SK-N-SH (cell line): ENCODE measurements around the gene NTNG2. TPM values are rescaled to one million over a fixed set of nuclear protein-coding genes. Genes with fewer than 3 reads are reported as not detected.
A peak's percentile ranks its signal among the peaks of the same experiment; 100 is the strongest.

Experiments used
- CTCF ChIA-PET: fragments of 300-600, 350-600 bp; formaldehyde crosslinking; extraction: SDS; loops from one replicate; lab custom pipeline; 2021; lab: Yijun Ruan, JAX
- POLR2A ChIA-PET: fragments of 350-600 bp; sonication (Branson Sonifier 250); formaldehyde crosslinking; extraction: SDS; loops from one replicate; lab custom pipeline; 2020; ENCODE audit warnings: antibody characterized with exemption, inconsistent platforms; lab: Yijun Ruan, JAX
- DNase-seq: peaks from one replicate; pipeline ENCODE4 v3.0.0; 2012
- H2AFZ ChIP-seq: fragments of 200-600 bp; sonication (generic); 2 replicates; pipeline ENCODE4 v1.8.1; 2016; ENCODE audit warnings: antibody characterized with exemption, mild to moderate bottlenecking, low read depth
- H3F3A ChIP-seq: fragments of 200-600 bp; sonication (generic); replicated peaks from 2 replicates; pipeline ENCODE3; 2016; ENCODE audit warnings: antibody characterized with exemption, mild to moderate bottlenecking; ENCODE audit not compliant: insufficient read depth
- H3K27ac ChIP-seq, 2 experiments: fragments of 200-500 bp in 1 of 2; fragments of 200-600 bp in 1 of 2; sonication (Bioruptor generic) in 1 of 2; sonication (generic), shearing (Covaris generic) in 1 of 2; 2 replicates each; pipeline versions ENCODE4 v1.5.1 to v1.6.1; 2014 to 2016; ENCODE audit warnings: low read depth in 2 of 2, inconsistent platforms in 1 of 2, low read length in 1 of 2, mild to moderate bottlenecking in 1 of 2, mixed read lengths in 1 of 2
- H3K27me3 ChIP-seq: fragments of 200-600 bp; sonication (generic), shearing (Covaris generic); 2 replicates; pipeline ENCODE4 v1.6.1; 2016; ENCODE audit warnings: mixed run types; ENCODE audit not compliant: insufficient read depth
- H3K36me3 ChIP-seq, 2 experiments: fragments of 200-500 bp in 1 of 2; fragments of 200-600 bp in 1 of 2; sonication (Bioruptor generic) in 1 of 2; sonication (generic) in 1 of 2; replicated peaks in 1 of 2; 2 replicates each; pipeline versions ENCODE3 to v1.5.1; 2014 to 2016; ENCODE audit warnings: low read length in 1 of 2, mild to moderate bottlenecking in 1 of 2; ENCODE audit not compliant: insufficient read depth in 2 of 2, control insufficient read depth in 1 of 2
- H3K4me1 ChIP-seq, 2 experiments: fragments of 200-500 bp in 1 of 2; fragments of 200-600 bp in 1 of 2; sonication (Bioruptor generic) in 1 of 2; sonication (generic), shearing (Covaris generic) in 1 of 2; 2 replicates each; pipeline versions ENCODE4 v1.5.1 to v1.6.1; 2014 to 2016; ENCODE audit warnings: low read depth in 1 of 2, low read length in 1 of 2, mixed run types in 1 of 2; ENCODE audit not compliant: insufficient read depth in 2 of 2, control insufficient read depth in 1 of 2
- H3K4me2 ChIP-seq: fragments of 200-600 bp; sonication (generic), shearing (Covaris generic); 2 replicates; pipeline ENCODE4 v1.6.1; 2017; ENCODE audit warnings: mixed run types
- H3K4me3 ChIP-seq, 2 experiments: fragments of 200-500 bp in 1 of 2; fragments of 200-600 bp in 1 of 2; sonication (Bioruptor generic) in 1 of 2; sonication (generic), shearing (Covaris generic) in 1 of 2; 2 replicates each; pipeline versions ENCODE4 v1.5.1 to v1.8.1; 2014 to 2016; ENCODE audit warnings: low read depth in 2 of 2, inconsistent platforms in 1 of 2, low read length in 1 of 2, mild to moderate bottlenecking in 1 of 2, mixed read lengths in 1 of 2, moderate library complexity in 1 of 2
- H3K79me2 ChIP-seq: fragments of 200-600 bp; sonication (generic); 2 replicates; pipeline ENCODE4 v1.8.1; 2017; ENCODE audit warnings: mild to moderate bottlenecking; ENCODE audit not compliant: insufficient read depth
- H3K9ac ChIP-seq: fragments of 200-600 bp; sonication (generic); 2 replicates; pipeline ENCODE4 v1.6.1; 2017; ENCODE audit warnings: mixed run types
- H3K9me2 ChIP-seq: fragments of 200-600 bp; sonication (generic); 2 replicates; pipeline ENCODE4 v1.6.1; 2017; ENCODE audit warnings: mixed run types
- H3K9me3 ChIP-seq: fragments of 200-600 bp; sonication (generic); 2 replicates; pipeline ENCODE4 v1.6.1; 2017; ENCODE audit warnings: mixed run types, mild to moderate bottlenecking, moderate library complexity
- H4K20me1 ChIP-seq: fragments of 200-600 bp; sonication (generic); 2 replicates; pipeline ENCODE4 v1.6.1; 2017; ENCODE audit warnings: mild to moderate bottlenecking, mixed run types; ENCODE audit not compliant: insufficient read depth
- CHD2 ChIP-seq: fragments of 150-350 bp; IDR thresholded peaks from 2 replicates; pipeline ENCODE4 v1.6.1; 2018; ENCODE audit warnings: low read length; ENCODE audit not compliant: partially characterized antibody
- EZH2phosphoT487 ChIP-seq: fragments of 200-600 bp; sonication (generic); IDR thresholded peaks from 2 replicates; pipeline ENCODE4 v1.6.1; 2017; ENCODE audit warnings: low read depth, mixed run types, mild to moderate bottlenecking, antibody characterized with exemption, moderate library complexity, borderline replicate concordance
- FOSL2 ChIP-seq: IDR thresholded peaks from 2 replicates; pipeline ENCODE4 v1.4.0; 2012; ENCODE audit warnings: low read depth, mild to moderate bottlenecking, moderate library complexity, borderline replicate concordance
- FOXM1 ChIP-seq: IDR thresholded peaks from 2 replicates; pipeline ENCODE4 v1.4.0; 2012; ENCODE audit warnings: low read depth, mild to moderate bottlenecking
- GATA2 ChIP-seq: sonication (generic); formaldehyde crosslinking; IDR thresholded peaks from 2 replicates; pipeline ENCODE4 v1.5.0; 2020; ENCODE audit warnings: mild to moderate bottlenecking, missing genetic modification reagents
- JUND ChIP-seq: IDR thresholded peaks from 2 replicates; pipeline ENCODE4 v1.4.0; 2012
- MEF2A ChIP-seq: IDR thresholded peaks from 2 replicates; pipeline ENCODE4 v1.4.0; 2012; ENCODE audit warnings: low read depth, borderline replicate concordance
- NFIC ChIP-seq: IDR thresholded peaks from 2 replicates; pipeline ENCODE4 v1.4.0; 2012; ENCODE audit warnings: borderline replicate concordance
- NRF1 ChIP-seq: IDR thresholded peaks from 2 replicates; pipeline ENCODE4 v1.6.1; 2012; ENCODE audit warnings: low read depth, mild to moderate bottlenecking, low read length
- RXRA ChIP-seq: IDR thresholded peaks from 2 replicates; pipeline ENCODE4 v1.4.0; 2012; ENCODE audit warnings: low read depth, mild to moderate bottlenecking, borderline replicate concordance
- SMC3 ChIP-seq: IDR thresholded peaks from 2 replicates; pipeline ENCODE4 v1.6.1; 2012; ENCODE audit warnings: low read depth, low read length, improper control_type of control experiment
- TCF12 ChIP-seq: IDR thresholded peaks from 2 replicates; pipeline ENCODE4 v1.4.0; 2012
- TEAD4 ChIP-seq: IDR thresholded peaks from 2 replicates; pipeline ENCODE4 v1.4.0; 2012; ENCODE audit warnings: mild to moderate bottlenecking, borderline replicate concordance; ENCODE audit not compliant: insufficient read depth
- WGBS: methylation state at CpG from one replicate; pipeline ENCODE4 v1.1.6; 2017; ENCODE audit warnings: low lambda C conversion rate; 5-methylcytosine and 5-hydroxymethylcytosine counted together
- polyA plus RNA-seq, 3 experiments: library from polyadenylated mRNA; depleted of rRNA; stranded (reverse); fragments of >200 nt; gene quantifications; 2 replicates each; pipeline ENCODE4 v1.2.3, GENCODE V29; 2012
- TF ChIP-seq, protein P1 (sequence below): fragments of 200-600 bp; sonication (generic); IDR thresholded peaks from 2 replicates; pipeline ENCODE4 v1.6.1; 2017; ENCODE audit warnings: antibody characterized with exemption, mild to moderate bottlenecking, moderate library complexity
- TF ChIP-seq, protein P2 (sequence below): IDR thresholded peaks from 2 replicates; pipeline ENCODE4 v1.4.0; 2012; ENCODE audit warnings: low read depth, borderline replicate concordance
- TF ChIP-seq, protein P3 (sequence below): IDR thresholded peaks from 2 replicates; pipeline ENCODE4; 2012
- TF ChIP-seq, protein P4 (sequence below): fragments of 150-350 bp; IDR thresholded peaks from 2 replicates; pipeline ENCODE4 v1.6.1; 2017; ENCODE audit warnings: antibody characterized with exemption, low read length, low read depth, borderline replicate concordance

Gene NTNG2
- polyA plus RNA-seq, 1 of the 3 experiments (the other 2 are of a cell fraction), result 6.1 TPM

DNA sequence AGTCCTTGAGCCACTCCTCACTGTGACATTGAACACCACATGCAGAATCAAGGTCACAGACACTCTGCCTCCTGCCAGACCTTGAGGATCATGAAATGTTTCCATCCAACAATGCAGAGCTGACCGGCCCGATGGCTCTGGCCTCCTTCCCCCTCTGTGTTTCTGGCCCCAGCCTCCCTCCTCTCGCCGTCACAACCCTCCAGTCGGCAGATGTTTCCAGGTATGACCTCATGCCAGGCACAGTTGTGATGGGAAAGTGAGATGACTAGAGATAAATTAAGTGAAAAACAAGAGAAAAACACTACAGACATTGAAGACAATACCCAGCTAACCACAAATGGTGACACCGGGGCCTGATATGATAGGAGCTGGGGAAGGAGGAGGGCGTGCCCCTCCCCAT lies 9.8 kb downstream of the NTNG2 start:
- Histone ChIP-seq H3K4me1 (peaks cover 0 to 39% of the 10 kb centered on the region in 2 experiments; a peak in 1 of 4 replicates), H3K36me3 (no peaks in the 10 kb centered on the region), H4K20me1 (0 out of 2 replicates have a peak, but pooled peaks cover 9% of the 10 kb centered on the region), H3K27ac (no peak overlapping the region; a peak in 1 of 4 replicates), H3F3A (no peaks in the 10 kb centered on the region), H2AFZ (no peak overlapping the region), H3K79me2 (no peaks in the 10 kb centered on the region), H3K4me2 (no peak overlapping the region), H3K9me2 (no peaks in the 10 kb centered on the region), H3K4me3 (no peak overlapping the region), H3K9ac (no peak overlapping the region), H3K27me3 (no peaks in the 10 kb centered on the region), H3K9me3 (no peaks in the 10 kb centered on the region)
- DNase-seq, result peak; percentile 58
- TF ChIP-seq GATA2 (CRISPR knock-in tag), result no peak
- TF ChIP-seq, protein P1, sequence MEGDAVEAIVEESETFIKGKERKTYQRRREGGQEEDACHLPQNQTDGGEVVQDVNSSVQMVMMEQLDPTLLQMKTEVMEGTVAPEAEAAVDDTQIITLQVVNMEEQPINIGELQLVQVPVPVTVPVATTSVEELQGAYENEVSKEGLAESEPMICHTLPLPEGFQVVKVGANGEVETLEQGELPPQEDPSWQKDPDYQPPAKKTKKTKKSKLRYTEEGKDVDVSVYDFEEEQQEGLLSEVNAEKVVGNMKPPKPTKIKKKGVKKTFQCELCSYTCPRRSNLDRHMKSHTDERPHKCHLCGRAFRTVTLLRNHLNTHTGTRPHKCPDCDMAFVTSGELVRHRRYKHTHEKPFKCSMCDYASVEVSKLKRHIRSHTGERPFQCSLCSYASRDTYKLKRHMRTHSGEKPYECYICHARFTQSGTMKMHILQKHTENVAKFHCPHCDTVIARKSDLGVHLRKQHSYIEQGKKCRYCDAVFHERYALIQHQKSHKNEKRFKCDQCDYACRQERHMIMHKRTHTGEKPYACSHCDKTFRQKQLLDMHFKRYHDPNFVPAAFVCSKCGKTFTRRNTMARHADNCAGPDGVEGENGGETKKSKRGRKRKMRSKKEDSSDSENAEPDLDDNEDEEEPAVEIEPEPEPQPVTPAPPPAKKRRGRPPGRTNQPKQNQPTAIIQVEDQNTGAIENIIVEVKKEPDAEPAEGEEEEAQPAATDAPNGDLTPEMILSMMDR, result no peak
- TF ChIP-seq, protein P2, sequence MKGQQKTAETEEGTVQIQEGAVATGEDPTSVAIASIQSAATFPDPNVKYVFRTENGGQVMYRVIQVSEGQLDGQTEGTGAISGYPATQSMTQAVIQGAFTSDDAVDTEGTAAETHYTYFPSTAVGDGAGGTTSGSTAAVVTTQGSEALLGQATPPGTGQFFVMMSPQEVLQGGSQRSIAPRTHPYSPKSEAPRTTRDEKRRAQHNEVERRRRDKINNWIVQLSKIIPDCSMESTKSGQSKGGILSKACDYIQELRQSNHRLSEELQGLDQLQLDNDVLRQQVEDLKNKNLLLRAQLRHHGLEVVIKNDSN, result no peak
- no peak for TF ChIP-seq NFIC
- TF ChIP-seq, protein P3, sequence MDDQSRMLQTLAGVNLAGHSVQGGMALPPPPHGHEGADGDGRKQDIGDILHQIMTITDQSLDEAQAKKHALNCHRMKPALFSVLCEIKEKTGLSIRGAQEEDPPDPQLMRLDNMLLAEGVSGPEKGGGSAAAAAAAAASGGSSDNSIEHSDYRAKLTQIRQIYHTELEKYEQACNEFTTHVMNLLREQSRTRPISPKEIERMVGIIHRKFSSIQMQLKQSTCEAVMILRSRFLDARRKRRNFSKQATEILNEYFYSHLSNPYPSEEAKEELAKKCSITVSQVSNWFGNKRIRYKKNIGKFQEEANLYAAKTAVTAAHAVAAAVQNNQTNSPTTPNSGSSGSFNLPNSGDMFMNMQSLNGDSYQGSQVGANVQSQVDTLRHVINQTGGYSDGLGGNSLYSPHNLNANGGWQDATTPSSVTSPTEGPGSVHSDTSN, result no peak
- no peak for TF ChIP-seq EZH2phosphoT487
- no peak for TF ChIP-seq TEAD4
- TF ChIP-seq FOSL2, result no peak
- no peak for TF ChIP-seq SMC3
- TF ChIP-seq TCF12, result no peak
- TF ChIP-seq CHD2, result no peak
- no peak for TF ChIP-seq FOXM1
- TF ChIP-seq, protein P4, sequence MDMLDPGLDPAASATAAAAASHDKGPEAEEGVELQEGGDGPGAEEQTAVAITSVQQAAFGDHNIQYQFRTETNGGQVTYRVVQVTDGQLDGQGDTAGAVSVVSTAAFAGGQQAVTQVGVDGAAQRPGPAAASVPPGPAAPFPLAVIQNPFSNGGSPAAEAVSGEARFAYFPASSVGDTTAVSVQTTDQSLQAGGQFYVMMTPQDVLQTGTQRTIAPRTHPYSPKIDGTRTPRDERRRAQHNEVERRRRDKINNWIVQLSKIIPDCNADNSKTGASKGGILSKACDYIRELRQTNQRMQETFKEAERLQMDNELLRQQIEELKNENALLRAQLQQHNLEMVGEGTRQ, result no peak
- TF ChIP-seq NRF1, result no peak
- no peak for TF ChIP-seq MEF2A
- no peak for TF ChIP-seq RXRA
- TF ChIP-seq JUND, result no peak
- ChIA-PET CTCF (interaction anchor here (1.0 to 12.2 kb wide), 8 partner anchors 9 to 299 kb away, joined by 3 to 218 read pairs (median 4); partner anchors contain the start of gene NTNG2), POLR2A (no interaction called here)
- 67% methylated on average over 7 of the region's 7 CpGs for WGBS
